WERI-Rb-1 (cell line): ENCODE measurements around the gene SLC26A4.

Experiments
- DNase-seq: peaks from one replicate; pipeline ENCODE4 v3.0.0-alpha.2; 2020
- H3K27ac ChIP-seq: fragments of 250-450 bp; sonication (Bioruptor Pico); 2 replicates; pipeline ENCODE4 v1.5.1; 2020; ENCODE audit warnings: mild to moderate bottlenecking, moderate library complexity
- H3K27me3 ChIP-seq: fragments of 250-450 bp; sonication (Bioruptor Pico); 2 replicates; pipeline ENCODE4 v1.5.1; 2021; ENCODE audit warnings: mild to moderate bottlenecking, low read depth, moderate library complexity; ENCODE audit not compliant: insufficient read depth, severe bottlenecking
- H3K36me3 ChIP-seq: fragments of 250-450 bp; sonication (Bioruptor Pico); 2 replicates; pipeline ENCODE4 v1.5.1; 2020; ENCODE audit warnings: mild to moderate bottlenecking, moderate library complexity
- H3K4me3 ChIP-seq: 2 replicates; pipeline ENCODE4 v1.5.1; 2011; ENCODE audit warnings: low read depth, mild to moderate bottlenecking, control low read depth, low read length
- H3K9me3 ChIP-seq: fragments of 250-450 bp; sonication (Bioruptor Pico); 2 replicates; pipeline ENCODE4 v1.5.1; 2021; ENCODE audit warnings: mild to moderate bottlenecking, moderate library complexity; ENCODE audit not compliant: severe bottlenecking
- TF ChIP-seq, protein P1 (sequence below): IDR thresholded peaks from 2 replicates; pipeline ENCODE4 v1.5.1; 2011; ENCODE audit warnings: low read depth, mild to moderate bottlenecking, control low read depth, inconsistent platforms, low read length

SLC26A4 gene

DNA sequence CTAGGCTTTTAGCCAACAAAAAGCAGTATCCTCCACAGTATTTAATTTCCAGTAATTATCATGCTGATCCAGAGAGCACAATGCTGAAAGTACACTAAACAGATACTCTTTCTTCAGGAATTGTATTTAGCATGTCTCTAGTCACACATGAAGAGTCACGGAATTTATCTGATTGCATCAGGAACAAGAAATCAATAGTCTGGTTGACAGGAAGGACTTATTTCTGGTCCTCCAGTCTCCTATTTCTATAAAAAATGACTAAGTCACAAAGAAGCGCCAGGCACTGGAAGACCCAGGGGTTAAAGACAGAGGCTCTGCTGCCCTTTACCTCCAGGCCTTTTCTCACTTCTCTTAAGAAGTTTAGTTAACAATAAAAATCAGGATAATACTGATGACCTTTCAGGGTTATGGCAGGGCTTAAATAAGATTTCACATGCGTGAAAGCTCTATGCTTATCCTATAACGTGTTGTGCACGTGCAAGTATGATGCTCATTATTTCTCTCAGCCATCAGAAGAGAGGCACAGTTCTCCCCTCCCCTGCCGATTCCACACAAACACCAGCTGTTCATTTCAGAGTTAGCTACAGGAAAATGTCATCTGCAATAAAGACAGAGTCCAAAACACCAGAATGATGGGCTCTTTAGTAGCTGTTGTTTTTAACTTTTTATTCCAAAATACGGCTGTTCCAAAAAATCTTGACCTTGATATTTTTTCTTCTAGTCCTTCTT is 36.9 kb downstream of the SLC26A4 start:
- TF ChIP-seq, protein P1, sequence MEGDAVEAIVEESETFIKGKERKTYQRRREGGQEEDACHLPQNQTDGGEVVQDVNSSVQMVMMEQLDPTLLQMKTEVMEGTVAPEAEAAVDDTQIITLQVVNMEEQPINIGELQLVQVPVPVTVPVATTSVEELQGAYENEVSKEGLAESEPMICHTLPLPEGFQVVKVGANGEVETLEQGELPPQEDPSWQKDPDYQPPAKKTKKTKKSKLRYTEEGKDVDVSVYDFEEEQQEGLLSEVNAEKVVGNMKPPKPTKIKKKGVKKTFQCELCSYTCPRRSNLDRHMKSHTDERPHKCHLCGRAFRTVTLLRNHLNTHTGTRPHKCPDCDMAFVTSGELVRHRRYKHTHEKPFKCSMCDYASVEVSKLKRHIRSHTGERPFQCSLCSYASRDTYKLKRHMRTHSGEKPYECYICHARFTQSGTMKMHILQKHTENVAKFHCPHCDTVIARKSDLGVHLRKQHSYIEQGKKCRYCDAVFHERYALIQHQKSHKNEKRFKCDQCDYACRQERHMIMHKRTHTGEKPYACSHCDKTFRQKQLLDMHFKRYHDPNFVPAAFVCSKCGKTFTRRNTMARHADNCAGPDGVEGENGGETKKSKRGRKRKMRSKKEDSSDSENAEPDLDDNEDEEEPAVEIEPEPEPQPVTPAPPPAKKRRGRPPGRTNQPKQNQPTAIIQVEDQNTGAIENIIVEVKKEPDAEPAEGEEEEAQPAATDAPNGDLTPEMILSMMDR, result no peak
- Histone ChIP-seq H3K36me3 (no peaks in the 10 kb centered on the region), H3K27me3 (no peaks in the 10 kb centered on the region), H3K27ac (no peak overlapping the region), H3K9me3 (no peaks in the 10 kb centered on the region), H3K4me3 (no peak overlapping the region)
- no peak for DNase-seq

DNA sequence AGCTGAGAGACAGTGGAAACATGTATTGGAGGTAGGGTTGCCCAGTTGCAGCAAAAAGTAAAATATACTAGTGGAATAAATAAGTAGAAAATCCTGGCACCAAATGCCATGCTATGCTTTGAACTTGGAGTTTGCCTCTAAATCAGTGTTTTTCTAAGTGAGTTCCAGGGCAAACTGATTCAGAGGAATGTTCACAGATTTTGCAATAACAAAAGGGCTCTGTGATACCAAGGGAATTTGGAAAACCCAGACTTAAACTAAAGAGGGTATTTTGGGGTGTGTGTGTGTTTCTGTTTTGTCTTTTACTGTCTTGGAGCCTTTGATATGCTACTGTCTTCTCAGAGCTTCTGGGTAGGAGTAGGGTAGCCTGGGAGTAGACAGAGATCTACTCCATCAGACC is 39.9 kb downstream of the SLC26A4 start:
- Histone ChIP-seq H3K27ac (no peak overlapping the region), H3K4me3 (no peak overlapping the region), H3K36me3 (no peaks in the 10 kb centered on the region), H3K9me3 (no peaks in the 10 kb centered on the region), H3K27me3 (no peaks in the 10 kb centered on the region)
- TF ChIP-seq, protein P1, result no peak
- DNase-seq, result no peak

DNA sequence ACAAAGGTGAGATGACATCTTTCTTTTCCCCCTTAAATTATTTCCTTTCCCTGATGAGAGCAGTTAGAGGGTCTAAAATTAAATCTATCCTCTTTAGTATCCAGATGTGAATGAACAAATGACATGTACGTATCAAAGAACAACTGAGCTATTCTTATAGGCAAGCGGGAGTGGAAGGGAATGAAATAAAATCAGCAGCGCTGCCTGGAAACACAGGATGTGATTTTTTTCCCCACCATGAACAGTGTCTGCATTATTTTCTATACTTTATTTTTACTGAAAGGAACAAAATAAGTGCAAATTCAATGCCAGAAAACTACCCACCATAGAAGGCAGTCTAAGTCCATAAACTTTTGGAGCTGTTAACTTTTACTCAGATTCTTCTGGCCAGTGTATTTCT is 40.6 kb downstream of the SLC26A4 start:
- H3K36me3 ChIP-seq, result no peaks in the 10 kb centered on the region
- H3K27me3 ChIP-seq, result no peaks in the 10 kb centered on the region
- H3K9me3 ChIP-seq, result no peaks in the 10 kb centered on the region
- no peak overlapping the region for H3K27ac ChIP-seq
- H3K4me3 ChIP-seq, result no peak overlapping the region
- DNase-seq, result no peak
- TF ChIP-seq, protein P1, result no peak

DNA sequence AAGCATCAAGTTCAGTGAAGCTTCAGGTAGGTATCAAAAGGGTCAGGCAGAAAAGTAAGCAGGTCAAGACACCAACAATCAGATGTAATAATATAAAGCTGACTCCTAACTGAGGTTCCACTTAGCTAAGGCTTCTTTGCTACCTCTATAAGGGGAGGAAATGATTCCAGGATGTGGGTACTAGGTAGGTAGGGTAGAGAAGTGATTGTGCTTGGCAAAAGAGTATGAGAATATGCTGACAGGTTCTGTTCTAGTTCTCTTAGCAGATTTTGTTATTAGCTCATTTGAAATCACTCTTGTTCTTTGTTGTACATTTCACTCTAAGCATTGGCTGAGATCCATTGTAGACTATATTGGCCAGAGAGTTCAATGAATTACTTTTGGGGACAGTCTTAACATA is 42.6 kb downstream of the SLC26A4 start:
- TF ChIP-seq, protein P1, result no peak
- no peak for DNase-seq
- Histone ChIP-seq H3K9me3 (no peaks in the 10 kb centered on the region), H3K36me3 (no peaks in the 10 kb centered on the region), H3K27me3 (no peaks in the 10 kb centered on the region), H3K27ac (no peak overlapping the region), H3K4me3 (no peak overlapping the region)

GRCh38 chr7:107703872-107704271 is 43.2 kb downstream of the SLC26A4 start:
- H3K4me3 ChIP-seq, result no peak overlapping the region
- TF ChIP-seq, protein P1, result no peak
- no peak overlapping the region for H3K27ac ChIP-seq
- no peaks in the 10 kb centered on the region for H3K9me3 ChIP-seq
- H3K36me3 ChIP-seq, result no peaks in the 10 kb centered on the region
- H3K27me3 ChIP-seq, result no peaks in the 10 kb centered on the region
- no peak for DNase-seq

DNA sequence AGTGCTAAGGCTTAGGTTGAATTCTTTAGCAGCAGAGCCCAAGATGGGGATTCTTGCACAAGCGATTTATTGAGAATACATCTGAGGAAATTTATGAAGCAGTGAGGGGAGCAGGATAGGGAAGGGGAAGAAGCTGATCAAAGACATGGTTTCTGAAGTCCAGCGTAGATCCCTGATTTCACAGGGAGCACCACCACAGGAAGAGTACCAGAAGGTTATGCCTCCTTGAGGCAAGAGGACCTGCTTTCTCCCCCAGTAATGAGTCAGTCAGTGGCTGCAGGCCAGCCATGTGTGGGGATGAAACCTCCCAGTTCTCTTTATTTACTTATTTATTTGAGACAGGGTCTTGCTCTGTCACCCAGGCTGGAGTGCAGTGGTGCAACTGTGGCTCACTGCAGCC is 48.3 kb downstream of the SLC26A4 start:
- Histone ChIP-seq H3K9me3 (no peaks in the 10 kb centered on the region), H3K27ac (no peak overlapping the region)
- DNase-seq, result no peak

More for the DNA sequence above, 48.3 kb downstream of the SLC26A4 start:
- TF ChIP-seq, protein P1, result no peak
- Histone ChIP-seq H3K36me3 (no peaks in the 10 kb centered on the region), H3K27me3 (no peaks in the 10 kb centered on the region), H3K4me3 (no peak overlapping the region)
